Medulla oblongata (tissue), 1 donor: Measurements from ENCODE around the gene CLCN2.

Source experiments
- DNase-seq: peaks from one replicate; pipeline ENCODE4 v3.0.0-alpha.2; 2015; ENCODE audit errors: extremely low spot score

The CLCN2 gene

GRCh38 chr3:184361532-184361931 is at the start of gene CLCN2, which contains the start of gene POLR2H:
TSS of gene CLCN2 (minus strand) at chr3:184361605. CDS start at chr3:184361479, 126 bp downstream.
TSS of gene POLR2H (plus strand) at chr3:184361710. CDS start at chr3:184363493, 1,783 bp downstream.
- DNase-seq = peak; percentile 84

GRCh38 chr3:184409946-184410500 is 48.6 kb upstream of the CLCN2 start:
- DNase-seq = no peak

GRCh38 chr3:184409331-184409926 is 48.0 kb upstream of the CLCN2 start:
- DNase-seq = no peak

- DNase-seq = no peak
These were observed 43.9 kb upstream of the CLCN2 start for GRCh38 chr3:184405075-184406030.

- no peak for DNase-seq
These were observed 38.0 kb upstream of the CLCN2 start for GRCh38 chr3:184399410-184399809.

GRCh38 chr3:184395320-184395660 is 33.9 kb upstream of the CLCN2 start:
- no peak for DNase-seq

GRCh38 chr3:184391266-184391665 is 29.9 kb upstream of the CLCN2 start:
- no peak for DNase-seq

GRCh38 chr3:184389935-184390528 is 28.6 kb upstream of the CLCN2 start:
- no peak for DNase-seq

GRCh38 chr3:184389384-184389783 is 28.0 kb upstream of the CLCN2 start:
- DNase-seq = no peak

GRCh38 chr3:184388936-184389230 is 27.5 kb upstream of the CLCN2 start:
- no peak for DNase-seq

- no peak for DNase-seq
These were observed 26.9 kb upstream of the CLCN2 start for GRCh38 chr3:184388164-184388935.

- no peak for DNase-seq
These were observed 25.8 kb upstream of the CLCN2 start for GRCh38 chr3:184387174-184387714.

GRCh38 chr3:184386047-184386806 is 24.8 kb upstream of the CLCN2 start:
- no peak for DNase-seq

- DNase-seq = no peak
These were observed 23.5 kb upstream of the CLCN2 start for GRCh38 chr3:184384856-184385422.

- no peak for DNase-seq
These were observed 22.9 kb upstream of the CLCN2 start for GRCh38 chr3:184384342-184384741.

- no peak for DNase-seq
These were observed 21.8 kb upstream of the CLCN2 start for GRCh38 chr3:184383033-184383740.

- no peak for DNase-seq
These were observed 21.1 kb upstream of the CLCN2 start for GRCh38 chr3:184382326-184383032.

GRCh38 chr3:184381261-184382224 is 20.1 kb upstream of the CLCN2 start:
- no peak for DNase-seq
